HepG2 (cell line): ENCODE results near the gene IQUB. TPM values are rescaled to one million over a fixed set of nuclear protein-coding genes. Genes with fewer than 3 reads are reported as not detected.
"Not testable (repeated sequence)": the region's sequence is repeated elsewhere in the genome, so short reads cannot be mapped to it uniquely, and the experiment has no call there.

ENCODE experiments used
- ATAC-seq: fragments of 200-7000 bp; cut with Tn5 transposase; 3 replicates; pipeline ENCODE4 v1.9.1; 2020; ENCODE audit warnings: mild to moderate bottlenecking, moderate library complexity
- BruUV-seq: library from RNA; stranded (reverse); fragments of 400-500 nt; replicated peaks from 2 replicates; lab custom pipeline; 2021; lab: Mats Ljungman, UMichigan
- CTCF ChIA-PET: fragments of 300-600 bp; formaldehyde crosslinking; extraction: SDS; loops from one replicate; lab custom pipeline; 2021; ENCODE audit warnings: low total read pairs, inconsistent platforms, low intra/inter-chr PET ratio; lab: Yijun Ruan, JAX
- POLR2A ChIA-PET: fragments of 350-600 bp; sonication (Branson Sonifier 250); formaldehyde crosslinking; loops from one replicate; lab custom pipeline; 2020; ENCODE audit warnings: antibody characterized with exemption, inconsistent platforms; lab: Yijun Ruan, JAX
- DNase-seq: peaks from one replicate; pipeline ENCODE4 v3.0.0-alpha.2; 2015; ENCODE audit warnings: low spot score
- FAIRE-seq: peaks from 3 replicates; lab custom pipeline; 2011; peaks lifted over from hg19 to GRCh38; lab: Jason Lieb, UNC
- H2AFZ ChIP-seq: one replicate; pipeline ENCODE4 v1.6.1; 2011; ENCODE audit warnings: low read length, inconsistent platforms
- H3K27ac ChIP-seq: fragments of 300-600 bp; 3 replicates; pipeline ENCODE4 v1.8.0; 2011; ENCODE audit warnings: mixed run types, mild to moderate bottlenecking, mixed read lengths, low read length, inconsistent platforms; ENCODE audit not compliant: insufficient read depth; ENCODE audit errors: extremely low read length
- H3K27me3 ChIP-seq, 2 experiments: fragments of 200-600 bp in 1 of 2; 2 replicates in 1 of 2; 3 replicates in 1 of 2; pipeline versions ENCODE4 v1.6.0 to v1.8.0; 2011; ENCODE audit warnings: low read length in 2 of 2, mild to moderate bottlenecking in 2 of 2, moderate library complexity in 2 of 2, inconsistent platforms in 1 of 2; ENCODE audit not compliant: insufficient read depth in 2 of 2, control insufficient read depth in 1 of 2
- H3K36me3 ChIP-seq, 2 experiments: fragments of 200-600 bp in 1 of 2; replicated peaks in 1 of 2; 2 replicates in 1 of 2; 3 replicates in 1 of 2; pipeline versions ENCODE4 v1.5.1 to v1.8.0; 2011; ENCODE audit warnings: low read length in 2 of 2, inconsistent platforms in 1 of 2; ENCODE audit not compliant: insufficient read depth in 2 of 2, control insufficient read depth in 1 of 2
- H3K4me1 ChIP-seq: 2 replicates; pipeline ENCODE4 v1.5.1; 2012; ENCODE audit warnings: low read length, inconsistent platforms; ENCODE audit not compliant: insufficient read depth
- H3K4me2 ChIP-seq: 2 replicates; pipeline ENCODE4 v1.6.0; 2011; ENCODE audit warnings: low read depth, low read length, inconsistent platforms
- H3K4me3 ChIP-seq, 3 experiments: fragments of 200-600 bp in 1 of 3; sonication (generic), shearing (Covaris generic) in 1 of 3; replicated peaks in 1 of 3; 2 replicates each; pipeline ENCODE4 v1.5.1; 2011 to 2016; ENCODE audit warnings: low read length in 3 of 3, inconsistent platforms in 2 of 3, low read depth in 2 of 3, mild to moderate bottlenecking in 2 of 3, control low read depth in 1 of 3, mixed read lengths in 1 of 3; ENCODE audit not compliant: insufficient read depth in 1 of 3
- H3K79me2 ChIP-seq: one replicate; pipeline ENCODE4 v1.6.1; 2011; ENCODE audit warnings: low read length, inconsistent platforms; ENCODE audit not compliant: insufficient read depth
- H3K9ac ChIP-seq: 2 replicates; pipeline ENCODE4 v1.6.0; 2011; ENCODE audit warnings: mild to moderate bottlenecking, low read depth, low read length, inconsistent platforms; ENCODE audit not compliant: insufficient read depth
- H3K9me3 ChIP-seq: 2 replicates; pipeline ENCODE4 v1.5.1; 2012; ENCODE audit warnings: mild to moderate bottlenecking, low read length
- H4K20me1 ChIP-seq: 2 replicates; pipeline ENCODE4 v1.6.0; 2011; ENCODE audit warnings: inconsistent platforms, mild to moderate bottlenecking, low read length, moderate library complexity; ENCODE audit not compliant: insufficient read depth
- CHD2 ChIP-seq: IDR thresholded peaks from 2 replicates; pipeline ENCODE4 v1.6.1; 2011; ENCODE audit warnings: low read depth, low read length, improper control_type of control experiment
- SALL1 ChIP-seq: sonication (generic); formaldehyde crosslinking; IDR thresholded peaks from 2 replicates; pipeline ENCODE4 v1.8.0; 2022; ENCODE audit warnings: mild to moderate bottlenecking, missing genetic modification reagents
- ZNF629 ChIP-seq: sonication (generic); formaldehyde crosslinking; conservative IDR thresholded peaks from 2 replicates; pipeline ENCODE4 v1.5.0; 2020; ENCODE audit warnings: missing genetic modification reagents
- ZNF687 ChIP-seq: sonication (generic); formaldehyde crosslinking; IDR thresholded peaks from 2 replicates; pipeline ENCODE4 v1.5.1; 2020; ENCODE audit warnings: mild to moderate bottlenecking, missing genetic modification reagents, moderate library complexity
- WGBS: methylation state at CpG from one replicate; pipeline ENCODE4 v1.1.6; 2017; ENCODE audit warnings: low lambda C conversion rate; 5-methylcytosine and 5-hydroxymethylcytosine counted together
- in situ Hi-C: cut with HindIII; loops from 2 replicates; pipeline ENCODE4 v1.10.0; 2017; ENCODE audit warnings: low pct_unique_long_range_greater_than_20kb; ENCODE audit not compliant: extremely low pct_ligation_motif_present
- intact Hi-C: fragments of 100-400 bp; cut with micrococcal nuclease; formaldehyde crosslinking; loops from one replicate; pipeline ENCODE4 v1.10.0; 2022; ENCODE audit not compliant: unreplicated experiment
- polyA plus RNA-seq, 8 experiments: library from polyadenylated mRNA; depleted of rRNA in 3 of 8; stranded (reverse) in 7 of 8; unstranded in 1 of 8; fragments of >200 nt; fragmentation: Illumina TruSeq in 4 of 8; extraction: Trizol in 4 of 8; gene quantifications; 2 replicates each; pipeline versions ENCODE4 v1.2.1 to v1.2.3, GENCODE V29; 2011 to 2016; ENCODE audit warnings: low read depth in 4 of 8, missing spikeins in 1 of 8, mixed read lengths in 1 of 8; ENCODE audit not compliant: insufficient read depth in 1 of 8
- total RNA-seq, 5 experiments: library from RNA; depleted of rRNA; stranded (reverse); fragments of >200 nt; fragmentation: Illumina TruSeq; extraction: Trizol; gene quantifications; 2 replicates each; pipeline ENCODE4 v1.2.3, GENCODE V29; 2016; ENCODE audit warnings: low read depth in 1 of 5
- TF ChIP-seq, protein P1 (sequence below): sonication (generic); formaldehyde crosslinking; IDR thresholded peaks from 2 replicates; pipeline ENCODE4 v1.4.0; 2020; ENCODE audit warnings: missing genetic modification reagents, borderline replicate concordance

Gene IQUB
- total and polyA plus RNA-seq, 2 of the 13 experiments (the other 11 are each of a cell fraction or from before 2014, with no cell fraction given), result 0.07 TPM; not detected in 1

DNA sequence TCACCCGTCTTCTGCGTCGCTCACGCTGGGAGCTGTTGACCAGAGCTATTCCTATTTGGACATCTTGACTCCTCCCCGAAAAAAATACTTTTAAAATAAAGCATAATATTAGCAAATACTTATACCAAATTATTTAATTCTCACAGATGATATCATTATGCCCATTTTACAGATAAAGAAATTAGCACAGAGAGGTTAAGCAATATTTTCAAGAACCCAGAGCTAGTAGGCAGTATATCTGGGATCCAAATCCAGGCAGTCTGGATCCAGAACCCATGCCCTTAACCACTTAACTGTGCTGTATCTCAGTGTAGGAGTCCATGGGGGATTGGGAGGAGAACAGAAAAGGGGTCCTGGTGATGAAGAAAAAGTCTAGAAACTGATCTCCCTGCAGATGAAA, 6.1 kb downstream of the IQUB start:
- DNase-seq (no peak), FAIRE-seq (no peak), ATAC-seq (peak; percentile 52)
- ChIA-PET POLR2A (interaction anchor here (1.3 kb wide), 1 partner anchor 29 kb away, joined by 4 read pairs; the partner anchor contains the start of gene NDUFA5), CTCF (no interaction called here)
- Histone ChIP-seq H3K27me3 (peaks cover 0 to 3% of the 10 kb centered on the region in 2 experiments; a peak in 2 of 5 replicates), H3K4me1 (peaks cover 7% of the 10 kb centered on the region; the same call in 1 of the 2 replicates), H3K36me3 (no peaks in the 10 kb centered on the region), H3K27ac (no peak overlapping the region), H3K79me2 (no peaks in the 10 kb centered on the region), H3K9me3 (no peaks in the 10 kb centered on the region), H4K20me1 (no peaks in the 10 kb centered on the region), H3K9ac (no peak overlapping the region), H3K4me3 (peak overlapping the region; percentile 26 to 52 (median 43); a peak in 4 of 6 replicates), H3K4me2 (peak overlapping the region; percentile 76), H2AFZ (peak overlapping the region; percentile 83)
- in situ Hi-C loops (no loop called here), intact Hi-C loops (no loop called here)
- WGBS, result 1% methylated on average over 5 of the region's 5 CpGs
- BruUV-seq, result no TSS peak
- TF ChIP-seq ZNF629 (peak; percentile 62), CHD2 (no peak)

DNA sequence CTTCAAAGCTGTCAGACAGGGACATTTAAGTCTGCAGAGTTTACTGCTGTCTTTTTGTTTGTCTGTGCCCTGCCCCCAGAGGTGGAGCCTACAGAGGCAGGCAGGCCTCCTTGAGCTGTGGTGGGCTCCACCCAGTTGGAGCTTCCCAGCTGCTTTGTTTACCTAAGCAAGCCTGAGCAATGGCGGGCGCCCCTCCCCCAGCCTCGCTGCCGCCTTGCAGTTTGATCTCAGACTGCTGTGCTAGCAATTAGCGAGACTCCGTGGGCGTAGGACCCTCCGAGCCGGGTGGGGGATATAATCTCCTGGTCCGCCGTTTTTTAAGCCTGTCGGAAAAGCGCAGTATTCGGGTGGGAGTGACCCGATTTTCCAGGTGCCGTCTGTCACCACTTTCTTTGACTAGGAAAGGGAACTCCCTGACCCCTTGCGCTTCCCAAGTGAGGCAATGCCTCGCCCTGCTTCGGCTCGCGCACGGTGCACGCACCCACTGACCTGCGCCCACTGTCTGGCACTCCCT, 6.6 kb downstream of the IQUB start:
- CTCF ChIA-PET, H3K9ac ChIP-seq, H3K36me3 ChIP-seq, H2AFZ ChIP-seq, intact Hi-C loops, in situ Hi-C loops, ATAC-seq, H3K79me2 ChIP-seq, H3K27me3 ChIP-seq, BruUV-seq, DNase-seq, H3K27ac ChIP-seq, H4K20me1 ChIP-seq, H3K9me3 ChIP-seq, H3K4me1 ChIP-seq, FAIRE-seq: not testable (repeated sequence)
- TF ChIP-seq SALL1 (CRISPR knock-in tag) (peak; percentile 24; the same call in 1 of the 2 replicates), ZNF687 (CRISPR knock-in tag) (peak; percentile 43)
- TF ChIP-seq, protein P1, sequence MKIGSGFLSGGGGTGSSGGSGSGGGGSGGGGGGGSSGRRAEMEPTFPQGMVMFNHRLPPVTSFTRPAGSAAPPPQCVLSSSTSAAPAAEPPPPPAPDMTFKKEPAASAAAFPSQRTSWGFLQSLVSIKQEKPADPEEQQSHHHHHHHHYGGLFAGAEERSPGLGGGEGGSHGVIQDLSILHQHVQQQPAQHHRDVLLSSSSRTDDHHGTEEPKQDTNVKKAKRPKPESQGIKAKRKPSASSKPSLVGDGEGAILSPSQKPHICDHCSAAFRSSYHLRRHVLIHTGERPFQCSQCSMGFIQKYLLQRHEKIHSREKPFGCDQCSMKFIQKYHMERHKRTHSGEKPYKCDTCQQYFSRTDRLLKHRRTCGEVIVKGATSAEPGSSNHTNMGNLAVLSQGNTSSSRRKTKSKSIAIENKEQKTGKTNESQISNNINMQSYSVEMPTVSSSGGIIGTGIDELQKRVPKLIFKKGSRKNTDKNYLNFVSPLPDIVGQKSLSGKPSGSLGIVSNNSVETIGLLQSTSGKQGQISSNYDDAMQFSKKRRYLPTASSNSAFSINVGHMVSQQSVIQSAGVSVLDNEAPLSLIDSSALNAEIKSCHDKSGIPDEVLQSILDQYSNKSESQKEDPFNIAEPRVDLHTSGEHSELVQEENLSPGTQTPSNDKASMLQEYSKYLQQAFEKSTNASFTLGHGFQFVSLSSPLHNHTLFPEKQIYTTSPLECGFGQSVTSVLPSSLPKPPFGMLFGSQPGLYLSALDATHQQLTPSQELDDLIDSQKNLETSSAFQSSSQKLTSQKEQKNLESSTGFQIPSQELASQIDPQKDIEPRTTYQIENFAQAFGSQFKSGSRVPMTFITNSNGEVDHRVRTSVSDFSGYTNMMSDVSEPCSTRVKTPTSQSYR, result peak; percentile 39; the same call in 1 of the 2 replicates
- H3K4me3 ChIP-seq, result peak overlapping the region in 2 of 3 experiments; percentile 43 to 52; a peak in 3 of 6 replicates
- POLR2A ChIA-PET, result interaction anchor here (1.3 kb wide), 1 partner anchor 30 kb away, joined by 4 read pairs; the partner anchor contains the start of gene NDUFA5
- H3K4me2 ChIP-seq, result peak overlapping the region; percentile 76; the same call in 1 of the 2 replicates
- 2% methylated on average over 10 of the region's 24 CpGs for WGBS
